Kidney (tissue), 14 donors: ENCODE data around the gene LDLRAD4. TPM values are rescaled to one million over a fixed set of nuclear protein-coding genes. Genes with fewer than 3 reads are reported as not detected.

Experiments
- DNase-seq, 5 donors: peaks; one replicate each; pipeline ENCODE4 v3.0.0-alpha.2; 2013 to 2020
- FAIRE-seq: peaks from 2 replicates; lab custom pipeline; 2012; peaks lifted over from hg19 to GRCh38; lab: Jason Lieb, UNC
- H3K27ac ChIP-seq, 2 donors: one replicate each; pipeline ENCODE4 v1.7.0; 2013; ENCODE audit warnings: low read depth in 2 of 2, low read length in 2 of 2, inconsistent platforms in 1 of 2
- H3K27me3 ChIP-seq: one replicate; pipeline ENCODE4 v1.7.1; 2013; ENCODE audit warnings: low read length, inconsistent platforms; ENCODE audit not compliant: control insufficient read depth, insufficient read depth
- H3K36me3 ChIP-seq, 3 donors: one replicate each; pipeline versions ENCODE4 v1.7.0 to v1.7.1; 2013; ENCODE audit warnings: low read length in 3 of 3, control low read depth in 1 of 3, inconsistent platforms in 1 of 3; ENCODE audit not compliant: insufficient read depth in 3 of 3, control insufficient read depth in 2 of 3
- H3K4me1 ChIP-seq, 3 donors: one replicate each; pipeline versions ENCODE4 v1.7.0 to v1.7.1; 2013; ENCODE audit warnings: low read length in 3 of 3, inconsistent platforms in 1 of 3, low read depth in 1 of 3; ENCODE audit not compliant: control insufficient read depth in 2 of 3, insufficient read depth in 2 of 3
- H3K4me3 ChIP-seq, 3 donors: one replicate each; pipeline versions ENCODE4 v1.7.0 to v1.8.1; 2013; ENCODE audit warnings: low read length in 3 of 3, control low read depth in 1 of 3, inconsistent platforms in 1 of 3
- H3K9ac ChIP-seq, 3 donors: one replicate each; pipeline versions ENCODE4 v1.7.0 to v1.7.1; 2013; ENCODE audit warnings: low read length in 3 of 3, control low read depth in 1 of 3, inconsistent platforms in 1 of 3
- H3K9me3 ChIP-seq, 3 donors: one replicate each; pipeline versions ENCODE4 v1.7.0 to v1.7.1; 2013; ENCODE audit warnings: low read length in 3 of 3, control low read depth in 1 of 3, inconsistent platforms in 1 of 3; ENCODE audit not compliant: control insufficient read depth in 2 of 3, insufficient read depth in 1 of 3
- CTCF ChIP-seq: IDR thresholded peaks from 3 replicates; pipeline ENCODE4 v1.5.1; 2012; ENCODE audit warnings: mild to moderate bottlenecking, moderate library complexity, borderline replicate concordance; ENCODE audit not compliant: insufficient read depth; ENCODE audit errors: extremely low read depth
- intact Hi-C: fragments of 100-400 bp; cut with DNase I; formaldehyde crosslinking; loops from one replicate; pipeline ENCODE4 v1.11.1; 2022
- polyA plus RNA-seq: library from polyadenylated mRNA; stranded (reverse); fragments of 350-450 nt; fragmentation: Illumina TruSeq; extraction: RNeasy Lipid Tissue Mini Kit (QIAGEN cat#74804); gene quantifications from one replicate; pipeline ENCODE4 v1.2.3, GENCODE V29; 2014; ENCODE audit warnings: low read depth, low replicate concordance; ENCODE audit not compliant: insufficient read depth
- total RNA-seq: library from RNA; stranded (reverse); fragmentation: NEBNext Ultra II Directional; extraction: Animal tissue kit (Norgen Biotek cat#: 25700); gene quantifications from one replicate; pipeline ENCODE4 v1.2.1, GENCODE V29; 2021
- donor health status: control.
- donor health status: control.
- donor health status: control.
- donor health status: control.
- donor health status: control.
- donor health status: DM: yes; HTN: yes; CAD: no.
- donor health status: Normal renal cell carcinoma (clear cell type).

Gene LDLRAD4
- total and polyA plus RNA-seq, 2 donors from 2014 or later: 2.3 to 42.3 TPM

- Histone ChIP-seq H3K9ac (no peak overlapping the region), H3K27me3 (no peaks in the 10 kb centered on the region), H3K4me1 (no peaks in the 10 kb centered on the region), H3K9me3 (no peaks in the 10 kb centered on the region), H3K27ac (no peak overlapping the region), H3K4me3 (no peak overlapping the region), H3K36me3 (no peaks in the 10 kb centered on the region)
- no peak for TF ChIP-seq CTCF
- FAIRE-seq (no peak), DNase-seq (no peak)
- intact Hi-C loops: no loop called here
These were observed 324.6 kb downstream of the LDLRAD4 start for GRCh38 chr18:13543144-13543543.

GRCh38 chr18:13543811-13544732 lies 325.5 kb downstream of the LDLRAD4 start:
- Histone ChIP-seq H3K9ac (no peak overlapping the region), H3K27ac (no peak overlapping the region), H3K9me3 (no peaks in the 10 kb centered on the region), H3K36me3 (no peaks in the 10 kb centered on the region), H3K4me1 (no peaks in the 10 kb centered on the region), H3K4me3 (no peak overlapping the region), H3K27me3 (no peaks in the 10 kb centered on the region)
- intact Hi-C loops: no loop called here
- peak in 1 of 5 donors; percentile 19 for DNase-seq
- no peak for TF ChIP-seq CTCF
- no peak for FAIRE-seq

- TF ChIP-seq CTCF: no peak
- no peaks in the 10 kb centered on the region for H3K9me3 ChIP-seq
- no peaks in the 10 kb centered on the region for H3K27me3 ChIP-seq
- H3K36me3 ChIP-seq: no peaks in the 10 kb centered on the region
- no peak overlapping the region for H3K9ac ChIP-seq
- no peak overlapping the region for H3K27ac ChIP-seq
- H3K4me1 ChIP-seq: no peaks in the 10 kb centered on the region
- FAIRE-seq (no peak), DNase-seq (no peak)
- no peak overlapping the region for H3K4me3 ChIP-seq
- intact Hi-C loops: no loop called here
These were observed 326.4 kb downstream of the LDLRAD4 start for GRCh38 chr18:13544953-13545352.
